Measurements from ENCODE around the gene NUDT3. TPM values are rescaled to one million over a fixed set of nuclear protein-coding genes. Genes with fewer than 3 reads are reported as not detected.
A peak's percentile ranks its signal among the peaks of the same experiment; 100 is the strongest.

NUDT3 gene
- total RNA-seq, 1 donor from 2014 or later: 33.3 TPM

GRCh38 chr6:34318499-34319470, 73.7 kb downstream of the NUDT3 start:
- DNase-seq (ENCODE audit: low spot score in 2 of 2, unreplicated experiment in 2 of 2): no peak
- Mint-ChIP-seq H3K36me3 (peaks cover 10% of the 10 kb centered on the region), H3K4me1 (peaks cover 54% of the 10 kb centered on the region), H3K27me3 (ENCODE audit: low read depth) (no peaks in the 10 kb centered on the region), H3K27ac (peak overlapping the region; percentile 97), H3K4me3 (no peak overlapping the region), H3K9me3 (peaks cover 4% of the 10 kb centered on the region)
- TF ChIP-seq CTCF (IDR thresholded peaks at IDR 0.05; ENCODE audit: unreplicated experiment): no peak

GRCh38 chr6:34317882-34318498, 74.5 kb downstream of the NUDT3 start:
- Mint-ChIP-seq H3K4me1 (peaks cover 54% of the 10 kb centered on the region), H3K4me3 (no peak overlapping the region), H3K27ac (peak overlapping the region; percentile 97), H3K36me3 (peaks cover 10% of the 10 kb centered on the region), H3K27me3 (ENCODE audit: low read depth) (no peaks in the 10 kb centered on the region), H3K9me3 (peaks cover 4% of the 10 kb centered on the region)
- no peak for DNase-seq (ENCODE audit: low spot score in 2 of 2, unreplicated experiment in 2 of 2)
- TF ChIP-seq CTCF (IDR thresholded peaks at IDR 0.05; ENCODE audit: unreplicated experiment): no peak

- Mint-ChIP-seq H3K36me3 (peaks cover 4% of the 10 kb centered on the region), H3K9me3 (no peaks in the 10 kb centered on the region), H3K4me1 (peaks cover 54% of the 10 kb centered on the region), H3K27me3 (ENCODE audit: low read depth) (no peaks in the 10 kb centered on the region), H3K4me3 (no peak overlapping the region), H3K27ac (peak overlapping the region; percentile 73)
- TF ChIP-seq CTCF (IDR thresholded peaks at IDR 0.05; ENCODE audit: unreplicated experiment): no peak
- no peak for DNase-seq (ENCODE audit: low spot score in 2 of 2, unreplicated experiment in 2 of 2)
Observed at GRCh38 chr6:34317172-34317477, 75.3 kb downstream of the NUDT3 start.

GRCh38 chr6:34316431-34317171, 75.9 kb downstream of the NUDT3 start:
- Mint-ChIP-seq H3K27me3 (ENCODE audit: low read depth) (no peaks in the 10 kb centered on the region), H3K27ac (peak overlapping the region; percentile 73), H3K36me3 (peaks cover 2% of the 10 kb centered on the region), H3K4me3 (no peak overlapping the region), H3K9me3 (no peaks in the 10 kb centered on the region), H3K4me1 (peaks cover 54% of the 10 kb centered on the region)
- no peak for DNase-seq (ENCODE audit: low spot score in 2 of 2, unreplicated experiment in 2 of 2)
- no peak for TF ChIP-seq CTCF (IDR thresholded peaks at IDR 0.05; ENCODE audit: unreplicated experiment)

- peak overlapping the region; percentile 80 for H3K27ac Mint-ChIP-seq
- H3K9me3 Mint-ChIP-seq: no peaks in the 10 kb centered on the region
- no peak for DNase-seq (ENCODE audit: low spot score in 2 of 2, unreplicated experiment in 2 of 2)
- H3K27me3 Mint-ChIP-seq (ENCODE audit: low read depth): no peaks in the 10 kb centered on the region
- no peak for TF ChIP-seq CTCF (IDR thresholded peaks at IDR 0.05; ENCODE audit: unreplicated experiment)
- peaks cover 54% of the 10 kb centered on the region for H3K4me1 Mint-ChIP-seq
- peaks cover 2% of the 10 kb centered on the region for H3K36me3 Mint-ChIP-seq
- no peak overlapping the region for H3K4me3 Mint-ChIP-seq
Observed at GRCh38 chr6:34315780-34316179, 76.7 kb downstream of the NUDT3 start.

All from mesothelial cell of epicardium (in vitro differentiated cells).